Mammary epithelial cell (primary cell): Measurements from ENCODE around the gene FOXO6.

Experiments used
- CTCF ChIP-seq, 2 donors: IDR thresholded peaks in 1 of 2; conservative IDR thresholded peaks in 1 of 2; 2 replicates each; pipeline ENCODE4 v1.5.1; 2011 to 2012; ENCODE audit warnings: inconsistent platforms in 2 of 2, low read length in 2 of 2, mild to moderate bottlenecking in 2 of 2, control low read depth in 1 of 2, low read depth in 1 of 2; ENCODE audit not compliant: insufficient read depth in 1 of 2; ENCODE audit errors: extremely low read depth in 1 of 2
- EZH2 ChIP-seq: IDR thresholded peaks from 2 replicates; pipeline ENCODE4 v1.6.1; 2012; ENCODE audit warnings: low read length, inconsistent platforms, borderline replicate concordance

DNA sequence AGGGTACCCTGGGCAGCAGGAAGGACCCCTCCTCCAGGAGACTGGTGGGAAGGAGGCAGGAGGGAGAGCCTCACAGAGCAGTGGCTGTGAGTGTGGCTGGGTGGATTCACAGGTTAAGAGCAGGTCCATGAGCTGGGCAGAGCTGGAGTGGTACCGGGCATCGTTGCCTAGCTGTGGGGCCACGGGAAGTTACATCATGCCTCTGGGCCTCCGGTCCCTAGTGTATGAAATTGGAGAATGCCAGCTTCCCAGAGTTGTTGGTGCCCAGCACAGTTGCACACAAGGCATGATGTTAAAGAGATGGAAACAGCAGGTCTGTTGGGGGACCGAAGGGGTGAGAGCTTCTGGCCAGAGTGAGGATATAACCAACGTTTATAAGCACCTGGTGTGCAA, 18.5 kb downstream of the FOXO6 start:
- no peak for TF ChIP-seq EZH2
- TF ChIP-seq CTCF (conservative IDR thresholded peaks at IDR 0.05 in 1 of 2, IDR thresholded peaks at IDR 0.05 in 1 of 2; ENCODE audit: extremely low read depth in 1 of 2, insufficient read depth in 1 of 2, low read depth in 1 of 2, low read length in 2 of 2): no peak
